Endothelial cell of umbilical vein (primary cell): Measurements from ENCODE around the gene DNAI1. TPM values are rescaled to one million over a fixed set of nuclear protein-coding genes. Genes with fewer than 3 reads are reported as not detected.

Experiments used
- BruUV-seq: library from RNA; stranded (reverse); fragments of 400-500 nt; replicated peaks from 2 replicates; lab custom pipeline; 2021; lab: Mats Ljungman, UMichigan
- CTCF ChIA-PET: fragments of 300-600, 350-600 bp; sonication (Branson Sonifier 250); formaldehyde crosslinking; loops from one replicate; lab custom pipeline; 2021; ENCODE audit warnings: antibody characterized with exemption, inconsistent platforms; lab: Charles Lee
- POLR2A ChIA-PET: fragments of 300-600, 350-600 bp; sonication (Branson Sonifier 250); formaldehyde crosslinking; loops from one replicate; lab custom pipeline; 2021; ENCODE audit warnings: antibody characterized with exemption, inconsistent platforms; lab: Charles Lee
- DNase-seq: peaks from one replicate; pipeline ENCODE4 v3.0.0-alpha.2; 2011; ENCODE audit warnings: low read depth, low spot score
- FAIRE-seq: peaks from 2 replicates; lab custom pipeline; 2011; peaks lifted over from hg19 to GRCh38; lab: Jason Lieb, UNC
- H2AFZ ChIP-seq: 2 replicates; pipeline ENCODE4 v1.6.0; 2012; ENCODE audit warnings: low read depth, low read length, control low read depth, inconsistent platforms
- H3K27ac ChIP-seq: 2 replicates; pipeline ENCODE4 v1.5.1; 2011; ENCODE audit warnings: low read depth, mild to moderate bottlenecking, control low read depth, low read length, moderate library complexity; ENCODE audit not compliant: insufficient read depth
- H3K27me3 ChIP-seq, 2 experiments: 2 replicates each; pipeline versions ENCODE4 v1.6.0 to v1.6.1; 2011; ENCODE audit warnings: low read length in 2 of 2, mixed read lengths in 1 of 2; ENCODE audit not compliant: control insufficient read depth in 2 of 2, insufficient read depth in 2 of 2
- H3K36me3 ChIP-seq, 2 experiments: 2 replicates in 1 of 2; 3 replicates in 1 of 2; pipeline ENCODE4 v1.5.1; 2011; ENCODE audit warnings: low read length in 2 of 2, mild to moderate bottlenecking in 1 of 2, moderate library complexity in 1 of 2; ENCODE audit not compliant: control insufficient read depth in 2 of 2, insufficient read depth in 2 of 2; ENCODE audit errors: extremely low read depth in 1 of 2
- H3K4me1 ChIP-seq: 3 replicates; pipeline ENCODE4 v1.5.1; 2011; ENCODE audit warnings: mild to moderate bottlenecking, low read length; ENCODE audit not compliant: control insufficient read depth, insufficient read depth; ENCODE audit errors: extremely low read depth
- H3K4me2 ChIP-seq: 2 replicates; pipeline ENCODE4 v1.6.1; 2011; ENCODE audit warnings: low read length, control low read depth, mixed read lengths; ENCODE audit not compliant: insufficient read depth
- H3K4me3 ChIP-seq, 3 experiments: fragments of 200-600 bp in 1 of 3; sonication (generic), shearing (Covaris generic) in 1 of 3; replicated peaks in 1 of 3; 2 replicates each; pipeline ENCODE4 v1.5.1; 2011 to 2016; ENCODE audit warnings: control low read depth in 3 of 3, low read length in 3 of 3, mild to moderate bottlenecking in 2 of 3, inconsistent platforms in 1 of 3, low read depth in 1 of 3, moderate library complexity in 1 of 3; ENCODE audit not compliant: insufficient read depth in 1 of 3
- H3K79me2 ChIP-seq: 2 replicates; pipeline ENCODE4 v1.6.0; 2012; ENCODE audit warnings: low read length, inconsistent platforms; ENCODE audit not compliant: control insufficient read depth, insufficient read depth
- H3K9ac ChIP-seq: replicated peaks from 2 replicates; pipeline ENCODE3; 2011; ENCODE audit warnings: low read length, control low read depth; ENCODE audit not compliant: insufficient read depth; ENCODE audit errors: extremely low read depth
- H3K9me1 ChIP-seq: replicated peaks from 3 replicates; pipeline ENCODE4 v1.6.0; 2011; ENCODE audit warnings: mild to moderate bottlenecking, low read length; ENCODE audit not compliant: control insufficient read depth, insufficient read depth; ENCODE audit errors: extremely low read depth
- H3K9me3 ChIP-seq: replicated peaks from 2 replicates; pipeline ENCODE4 v1.5.1; 2012; ENCODE audit warnings: low read length, inconsistent platforms; ENCODE audit not compliant: control insufficient read depth, insufficient read depth
- H4K20me1 ChIP-seq: replicated peaks from 2 replicates; pipeline ENCODE3; 2011; ENCODE audit warnings: mild to moderate bottlenecking, low read length; ENCODE audit not compliant: control insufficient read depth, insufficient read depth; ENCODE audit errors: extremely low read depth
- CTCF ChIP-seq, 2 donors: IDR thresholded peaks; 1 replicate in 1 of 2; 2 replicates in 1 of 2; pipeline ENCODE4 v1.5.1; 2011; ENCODE audit warnings: low read length in 2 of 2, mild to moderate bottlenecking in 2 of 2, moderate library complexity in 2 of 2, control low read depth in 1 of 2, inconsistent platforms in 1 of 2, low read depth in 1 of 2; ENCODE audit not compliant: insufficient read depth in 1 of 2; ENCODE audit errors: extremely low read depth in 1 of 2
- EZH2 ChIP-seq: IDR thresholded peaks from 2 replicates; pipeline ENCODE4 v1.6.1; 2012; ENCODE audit warnings: borderline replicate concordance, low read depth, mild to moderate bottlenecking, moderate library complexity, low read length, inconsistent platforms; ENCODE audit not compliant: severe bottlenecking
- FOS ChIP-seq: IDR thresholded peaks from 2 replicates; pipeline ENCODE4 v1.6.1; 2011; ENCODE audit warnings: mild to moderate bottlenecking, low read length, moderate library complexity, borderline replicate concordance; ENCODE audit not compliant: insufficient read depth
- GATA2 ChIP-seq: IDR thresholded peaks from 2 replicates; pipeline ENCODE4 v1.7.0; 2011; ENCODE audit warnings: low read depth, mild to moderate bottlenecking, moderate library complexity, mixed read lengths, low read length; ENCODE audit not compliant: insufficient read length, insufficient read depth
- JUN ChIP-seq: IDR thresholded peaks from 2 replicates; pipeline ENCODE4 v1.6.1; 2011; ENCODE audit warnings: borderline replicate concordance, low read depth; ENCODE audit not compliant: insufficient read length, insufficient read depth
- MAX ChIP-seq: IDR thresholded peaks from 2 replicates; pipeline ENCODE4 v1.6.1; 2011; ENCODE audit not compliant: insufficient read depth, insufficient read length
- MYC ChIP-seq: IDR thresholded peaks from one replicate; pipeline ENCODE4 v1.6.1; 2011; ENCODE audit warnings: mild to moderate bottlenecking, low read depth, low read length
- POLR2A ChIP-seq: IDR thresholded peaks from 2 replicates; pipeline ENCODE4 v1.6.1; 2012; ENCODE audit warnings: low read depth, mild to moderate bottlenecking, control low read depth, low read length
- POLR2AphosphoS5 ChIP-seq: IDR thresholded peaks from 2 replicates; pipeline ENCODE4 v1.6.1; 2012; ENCODE audit warnings: low read depth, mild to moderate bottlenecking, control low read depth, low read length, moderate library complexity; ENCODE audit not compliant: insufficient read depth
- dilution Hi-C: fragments of 300-500 bp; cut with MboI; formaldehyde crosslinking; loops from one replicate; pipeline ENCODE4 v1.15.0; 2019; ENCODE audit warnings: low sequenced_read_pairs; ENCODE audit not compliant: extremely low pct_ligation_motif_present
- intact Hi-C: fragments of 100-400 bp; cut with micrococcal nuclease; formaldehyde crosslinking; loops from one replicate; pipeline ENCODE4 v1.10.0; 2022
- polyA plus RNA-seq, 4 experiments: library from polyadenylated mRNA; depleted of rRNA in 3 of 4; stranded (reverse) in 3 of 4; unstranded in 1 of 4; fragments of >200 nt; gene quantifications; 2 replicates each; pipeline versions ENCODE4 v1.2.1 to v1.2.3, GENCODE V29; 2011 to 2012; ENCODE audit warnings: missing spikeins in 1 of 4
- total RNA-seq: library from RNA; stranded (reverse); gene quantifications from 2 replicates; pipeline ENCODE4 v1.2.3, GENCODE V29; 2021

DNAI1 gene
- total and polyA plus RNA-seq, 2 donors (not counting 3 experiments of a cell fraction or from before 2014, with no cell fraction given): not detected

DNA sequence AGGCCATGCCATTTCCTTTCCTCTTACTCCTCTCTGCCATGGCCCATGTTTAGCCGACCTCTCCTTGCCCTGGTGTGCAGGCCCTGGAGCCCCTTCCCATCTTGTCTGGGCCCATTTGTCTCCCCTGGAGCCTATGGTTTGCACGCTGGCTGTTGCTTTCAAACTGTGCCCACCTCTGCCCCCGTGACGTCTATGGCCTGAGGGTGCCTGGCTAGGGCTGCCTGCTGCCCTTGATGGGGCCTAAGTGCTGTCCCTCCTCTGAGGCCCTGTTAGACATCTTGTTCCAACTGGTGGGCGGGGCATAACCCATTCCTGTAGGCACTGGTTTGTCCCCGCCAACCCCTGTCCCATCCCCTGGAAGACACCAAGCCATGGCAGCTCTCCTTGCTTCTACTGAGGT, 86.9 kb downstream of the DNAI1 start:
- Histone ChIP-seq H3K9ac (no peak overlapping the region), H3K27me3 (peaks cover 7 to 8% of the 10 kb centered on the region in 2 experiments), H3K4me1 (no peaks in the 10 kb centered on the region), H3K9me3 (no peaks in the 10 kb centered on the region), H3K36me3 (no peaks in the 10 kb centered on the region), H3K27ac (no peak overlapping the region), H3K9me1 (no peaks in the 10 kb centered on the region), H2AFZ (no peak overlapping the region), H3K4me3 (no peak overlapping the region), H3K79me2 (no peaks in the 10 kb centered on the region), H4K20me1 (no peaks in the 10 kb centered on the region), H3K4me2 (no peak overlapping the region)
- dilution Hi-C loops (no loop called here), intact Hi-C loops (no loop called here)
- ChIA-PET POLR2A (no interaction called here), CTCF (interaction anchor here (1.4 to 11.1 kb wide), 4 partner anchors 43 to 141 kb away, joined by 3 to 326 read pairs (median 72); no protein-coding TSS in a partner anchor)
- no peak for TF ChIP-seq EZH2
- no peak for TF ChIP-seq JUN
- no peak for TF ChIP-seq GATA2
- TF ChIP-seq POLR2AphosphoS5: no peak
- TF ChIP-seq MYC: no peak
- TF ChIP-seq CTCF (IDR thresholded peaks at IDR 0.05; ENCODE audit: extremely low read depth in 1 of 2, insufficient read depth in 1 of 2, low read depth in 1 of 2, low read length in 2 of 2): no peak
- no peak for TF ChIP-seq POLR2A
- TF ChIP-seq MAX: no peak
- TF ChIP-seq FOS: no peak
- DNase-seq: no peak
- FAIRE-seq: no peak
- BruUV-seq: no TSS peak
